GM19239 (cell line): ENCODE data around the gene NODAL.

ENCODE experiments used
- DNase-seq: peaks from one replicate; pipeline ENCODE4 v3.0.0; 2011; ENCODE audit warnings: low spot score; ENCODE audit not compliant: insufficient read length
- FAIRE-seq: peaks from 2 replicates; lab custom pipeline; 2011; peaks lifted over from hg19 to GRCh38; lab: Jason Lieb, UNC

NODAL gene

GRCh38 chr10:70399177-70399576 is 42.3 kb downstream of the NODAL start:
- DNase-seq, result no peak
- FAIRE-seq, result no peak

GRCh38 chr10:70396140-70396539 is 45.3 kb downstream of the NODAL start:
- DNase-seq, result no peak
- no peak for FAIRE-seq

GRCh38 chr10:70391654-70392053 is 49.8 kb downstream of the NODAL start:
- DNase-seq (no peak), FAIRE-seq (no peak)
